ENCODE data around the gene PALM. TPM values are rescaled to one million over a fixed set of nuclear protein-coding genes. Genes with fewer than 3 reads are reported as not detected.

PALM gene
- 17.6 TPM for polyA plus RNA-seq (2013)

DNA sequence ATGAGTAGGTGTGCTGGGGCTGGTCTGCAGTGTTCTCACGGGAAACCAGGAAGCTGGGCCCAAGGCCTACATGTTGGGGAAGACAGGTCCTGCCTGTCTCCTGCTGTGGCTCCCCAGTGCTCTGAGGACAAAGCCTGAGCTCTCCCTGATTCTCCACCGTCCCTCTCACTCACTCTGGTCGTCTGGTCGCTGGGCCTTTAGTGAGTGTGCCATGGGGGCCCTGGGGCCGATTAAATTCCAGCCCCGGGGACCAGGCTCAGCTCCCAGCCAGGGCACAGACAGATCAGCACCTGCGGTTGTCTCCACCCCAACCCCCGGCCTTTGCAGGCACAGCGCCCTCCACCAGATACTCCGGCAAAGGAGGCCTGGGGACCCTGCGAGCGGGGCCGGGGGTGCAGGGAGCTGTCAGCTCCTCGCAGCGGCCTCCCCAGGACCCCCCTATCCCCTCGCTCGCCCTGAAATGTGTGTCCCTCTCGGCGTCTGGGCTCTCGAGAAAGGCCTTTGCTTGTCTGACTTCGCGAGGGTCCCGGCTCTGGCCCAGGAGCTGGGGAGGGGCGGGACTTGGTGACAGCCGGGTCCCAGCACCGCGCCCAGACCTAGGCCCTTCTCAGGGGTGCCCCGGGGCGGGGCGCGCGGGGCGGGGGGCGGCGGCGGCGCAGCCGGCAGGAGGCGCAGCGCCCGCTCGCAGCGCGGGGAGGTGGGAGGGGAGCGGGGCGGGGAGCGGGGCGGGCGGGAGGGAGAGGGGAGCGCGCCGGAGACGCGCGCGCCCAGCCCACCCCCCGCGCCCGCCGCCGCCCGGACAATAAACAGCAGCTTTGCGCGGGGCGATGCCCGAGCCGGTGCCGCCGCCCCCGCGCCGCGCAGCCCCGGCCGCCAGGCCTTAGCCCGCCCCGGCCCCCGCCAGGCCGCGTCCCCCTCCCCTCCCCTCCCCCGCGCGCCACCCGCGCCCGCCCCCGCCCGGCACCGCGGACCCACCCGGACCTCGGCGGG is at the start of gene PALM:
PALM (plus strand) TSS at position 782 of the 990 bp plus-strand sequence. CDS start 212 bp downstream, outside the sequence.
- H3K4me1 ChIP-seq (ENCODE audit: control extremely low read depth in 1 of 4, control insufficient read depth in 4 of 4, insufficient read depth in 4 of 4, low read length in 3 of 4) = peaks cover 0 to 25% (median 24%) of the 10 kb centered on the region in 4 experiments
- no peaks in the 10 kb centered on the region for H3K36me3 ChIP-seq (ENCODE audit: control insufficient read depth in 4 of 4, insufficient read depth in 4 of 4, low read length in 3 of 4)
- WGBS (ENCODE audit: insufficient coverage) = 36% methylated on average over 23 of the region's 93 CpGs
- H3K27ac ChIP-seq (ENCODE audit: insufficient read depth in 1 of 2, low read depth in 1 of 2, low read length in 2 of 2, poor library complexity in 1 of 2, severe bottlenecking in 2 of 2) = no peak within 1 kb of the TSS
- CTCF ChIA-PET = interaction anchor here (0.8 to 1.8 kb wide), 19 partner anchors 7 to 124 kb away, joined by 3 to 8 read pairs (median 4); no protein-coding TSS in a partner anchor
- peaks cover 0 to 2% (median 0%) of the 10 kb centered on the region in 5 experiments for H3K9me3 ChIP-seq (ENCODE audit: control extremely low read depth in 1 of 5, control insufficient read depth in 4 of 5, insufficient read depth in 2 of 5, low read depth in 1 of 5, low read length in 4 of 5)
- POLR2A ChIA-PET = no interaction called here
- no peaks in the 10 kb centered on the region for H3K27me3 ChIP-seq (replicated peaks in 2 of 5; ENCODE audit: control insufficient read depth in 4 of 5, insufficient read depth in 5 of 5, low read length in 4 of 5)
- DNase-seq = peak in 2 of 3 donors; percentile 50 to 59
- peak within 1 kb of the TSS; percentile 43 to 74 (median 67) for H3K4me3 ChIP-seq (ENCODE audit: control insufficient read depth in 1 of 7, extremely low read depth in 1 of 7, insufficient read depth in 4 of 7, low read depth in 2 of 7, low read length in 6 of 7)

- WGBS (ENCODE audit: insufficient coverage) = 34% methylated on average over 16 of the region's 20 CpGs
Observed at GRCh38 chr19:660793-661426, 47.8 kb upstream of the PALM start.

GRCh38 chr19:661427-662196 is 47.1 kb upstream of the PALM start:
- peak overlapping the region; percentile 50 to 81 for H3K27ac ChIP-seq (ENCODE audit: insufficient read depth in 1 of 2, low read depth in 1 of 2, low read length in 2 of 2, poor library complexity in 1 of 2, severe bottlenecking in 2 of 2)
- CTCF ChIA-PET = interaction anchor here (1.2 to 1.7 kb wide), 2 partner anchors 14 to 77 kb away, joined by 4 to 5 read pairs; no protein-coding TSS in a partner anchor
- H3K36me3 ChIP-seq (ENCODE audit: control insufficient read depth in 4 of 4, insufficient read depth in 4 of 4, low read length in 3 of 4) = peaks cover 0 to 34% (median 10%) of the 10 kb centered on the region in 4 experiments
- H3K9me3 ChIP-seq (ENCODE audit: control extremely low read depth in 1 of 5, control insufficient read depth in 4 of 5, insufficient read depth in 2 of 5, low read depth in 1 of 5, low read length in 4 of 5) = no peaks in the 10 kb centered on the region
- 4% methylated on average over 30 of the region's 31 CpGs for WGBS (ENCODE audit: insufficient coverage)
- peaks cover 0 to 58% (median 43%) of the 10 kb centered on the region in 4 experiments for H3K4me1 ChIP-seq (ENCODE audit: control extremely low read depth in 1 of 4, control insufficient read depth in 4 of 4, insufficient read depth in 4 of 4, low read length in 3 of 4)
- DNase-seq = peak; percentile 50 to 72 (median 68)
- peak overlapping the region; percentile 20 to 89 (median 84) for H3K4me3 ChIP-seq (ENCODE audit: control insufficient read depth in 1 of 7, extremely low read depth in 1 of 7, insufficient read depth in 4 of 7, low read depth in 2 of 7, low read length in 6 of 7)
- H3K27me3 ChIP-seq (replicated peaks in 2 of 5; ENCODE audit: control insufficient read depth in 4 of 5, insufficient read depth in 5 of 5, low read length in 4 of 5) = no peaks in the 10 kb centered on the region
- POLR2A ChIA-PET = interaction anchor here (0.6 kb wide), 1 partner anchor 10 kb away, joined by 3 read pairs; no protein-coding TSS in a partner anchor

More at GRCh38 chr19:660793-661426, 47.8 kb upstream of the PALM start:
- H3K27ac ChIP-seq (ENCODE audit: insufficient read depth in 1 of 2, low read depth in 1 of 2, low read length in 2 of 2, poor library complexity in 1 of 2, severe bottlenecking in 2 of 2) = peak overlapping the region; percentile 50 to 81
- H3K9me3 ChIP-seq (ENCODE audit: control extremely low read depth in 1 of 5, control insufficient read depth in 4 of 5, insufficient read depth in 2 of 5, low read depth in 1 of 5, low read length in 4 of 5) = no peaks in the 10 kb centered on the region
- peaks cover 0 to 37% (median 10%) of the 10 kb centered on the region in 4 experiments for H3K36me3 ChIP-seq (ENCODE audit: control insufficient read depth in 4 of 4, insufficient read depth in 4 of 4, low read length in 3 of 4)
- H3K27me3 ChIP-seq (replicated peaks in 2 of 5; ENCODE audit: control insufficient read depth in 4 of 5, insufficient read depth in 5 of 5, low read length in 4 of 5) = no peaks in the 10 kb centered on the region
- CTCF ChIA-PET = interaction anchor here (0.9 to 1.9 kb wide), 4 partner anchors 14 to 77 kb away, joined by 3 to 5 read pairs (median 4); no protein-coding TSS in a partner anchor
- peak overlapping the region in 6 of 7 experiments; percentile 20 to 89 (median 86) for H3K4me3 ChIP-seq (ENCODE audit: control insufficient read depth in 1 of 7, extremely low read depth in 1 of 7, insufficient read depth in 4 of 7, low read depth in 2 of 7, low read length in 6 of 7)
- peaks cover 0 to 58% (median 44%) of the 10 kb centered on the region in 4 experiments for H3K4me1 ChIP-seq (ENCODE audit: control extremely low read depth in 1 of 4, control insufficient read depth in 4 of 4, insufficient read depth in 4 of 4, low read length in 3 of 4)
- no peak for DNase-seq
- POLR2A ChIA-PET = no interaction called here

DNA sequence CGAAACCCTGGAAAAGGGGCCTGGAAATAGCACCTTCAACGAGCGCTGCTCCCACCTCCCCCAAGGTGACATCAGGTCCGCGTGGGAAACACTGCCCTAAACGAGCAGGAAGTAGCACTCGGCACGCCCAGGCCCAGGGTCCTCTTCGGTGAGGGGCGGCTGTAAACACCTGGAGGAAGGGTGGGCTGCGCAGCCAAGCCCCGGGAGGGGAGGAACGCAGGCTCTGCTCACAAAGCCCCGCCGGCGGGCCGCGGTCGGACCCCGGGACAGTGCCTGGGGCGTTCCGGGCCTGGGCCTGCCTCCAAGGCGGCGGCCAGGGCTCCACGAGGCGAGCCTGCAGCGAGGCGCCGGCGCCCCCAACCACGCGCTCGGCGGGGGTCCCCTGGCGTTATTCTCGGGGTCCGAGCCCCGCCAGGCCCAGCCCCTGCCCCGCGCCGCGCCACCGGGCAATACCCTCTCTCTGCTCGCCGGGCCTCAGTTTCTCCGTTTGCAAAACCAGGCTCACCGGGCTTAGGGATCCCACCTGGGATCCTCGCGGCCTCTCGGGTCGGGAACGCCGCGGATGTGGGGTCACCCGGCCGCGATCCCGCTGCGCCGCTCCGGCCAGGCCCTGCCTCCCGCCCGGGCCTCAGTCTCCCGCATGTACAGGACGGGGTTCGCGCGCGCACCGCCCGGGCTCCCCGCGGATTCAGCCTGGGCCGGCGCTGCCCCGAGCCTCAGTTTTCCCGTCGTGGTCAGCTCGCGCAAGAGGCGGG is 46.4 kb upstream of the PALM start:
- Histone ChIP-seq H3K4me3 (ENCODE audit: control insufficient read depth in 1 of 7, extremely low read depth in 1 of 7, insufficient read depth in 4 of 7, low read depth in 2 of 7, low read length in 6 of 7) (peak overlapping the region; percentile 20 to 89 (median 84)), H3K4me1 (ENCODE audit: control extremely low read depth in 1 of 4, control insufficient read depth in 4 of 4, insufficient read depth in 4 of 4, low read length in 3 of 4) (peaks cover 0 to 58% (median 43%) of the 10 kb centered on the region in 4 experiments), H3K27me3 (replicated peaks in 2 of 5; ENCODE audit: control insufficient read depth in 4 of 5, insufficient read depth in 5 of 5, low read length in 4 of 5) (no peaks in the 10 kb centered on the region), H3K36me3 (ENCODE audit: control insufficient read depth in 4 of 4, insufficient read depth in 4 of 4, low read length in 3 of 4) (peaks cover 0 to 26% (median 5%) of the 10 kb centered on the region in 4 experiments), H3K27ac (ENCODE audit: insufficient read depth in 1 of 2, low read depth in 1 of 2, low read length in 2 of 2, poor library complexity in 1 of 2, severe bottlenecking in 2 of 2) (peak overlapping the region; percentile 40 to 81), H3K9me3 (ENCODE audit: control extremely low read depth in 1 of 5, control insufficient read depth in 4 of 5, insufficient read depth in 2 of 5, low read depth in 1 of 5, low read length in 4 of 5) (peaks cover 0 to 1% (median 0%) of the 10 kb centered on the region in 5 experiments)
- ChIA-PET CTCF (interaction anchor here (1.3 kb wide), 1 partner anchor 37 kb away, joined by 3 read pairs; no protein-coding TSS in a partner anchor), POLR2A (interaction anchor here (0.6 to 1.5 kb wide), 3 partner anchors 10 to 37 kb away, joined by 3 to 4 read pairs (median 3); no protein-coding TSS in a partner anchor)
- DNase-seq = peak; percentile 38 to 74 (median 68)
- WGBS (ENCODE audit: insufficient coverage) = under 1% methylated on average over 80 of the region's 81 CpGs

- peak; percentile 83 to 90 (median 88) for DNase-seq
- Histone ChIP-seq H3K27me3 (replicated peaks in 2 of 5; ENCODE audit: control insufficient read depth in 4 of 5, insufficient read depth in 5 of 5, low read length in 4 of 5) (no peaks in the 10 kb centered on the region), H3K4me1 (ENCODE audit: control extremely low read depth in 1 of 4, control insufficient read depth in 4 of 4, insufficient read depth in 4 of 4, low read length in 3 of 4) (peaks cover 0 to 58% (median 45%) of the 10 kb centered on the region in 4 experiments), H3K36me3 (ENCODE audit: control insufficient read depth in 4 of 4, insufficient read depth in 4 of 4, low read length in 3 of 4) (peaks cover 0 to 20% (median 2%) of the 10 kb centered on the region in 4 experiments), H3K9me3 (ENCODE audit: control extremely low read depth in 1 of 5, control insufficient read depth in 4 of 5, insufficient read depth in 2 of 5, low read depth in 1 of 5, low read length in 4 of 5) (peaks cover 0 to 5% (median 0%) of the 10 kb centered on the region in 5 experiments), H3K4me3 (ENCODE audit: control insufficient read depth in 1 of 7, extremely low read depth in 1 of 7, insufficient read depth in 4 of 7, low read depth in 2 of 7, low read length in 6 of 7) (peak within 1 kb of the TSS; percentile 58 to 89 (median 84)), H3K27ac (ENCODE audit: insufficient read depth in 1 of 2, low read depth in 1 of 2, low read length in 2 of 2, poor library complexity in 1 of 2, severe bottlenecking in 2 of 2) (peak within 1 kb of the TSS; percentile 40 to 81)
- ChIA-PET CTCF (interaction anchor here (1.0 to 1.5 kb wide), 3 partner anchors 10 to 71 kb away, joined by 3 to 4 read pairs (median 3); no protein-coding TSS in a partner anchor), POLR2A (interaction anchor here (0.8 to 1.5 kb wide), 2 partner anchors 15 to 36 kb away, joined by 3 to 4 read pairs; no protein-coding TSS in a partner anchor)
- WGBS (ENCODE audit: insufficient coverage) = under 1% methylated on average over 83 of the region's 97 CpGs
Observed at GRCh38 chr19:662962-663681, 45.6 kb upstream of the PALM start, which contains the start of gene RNF126. Gene RNF126 (minus strand): TSS chr19:663214. CDS start chr19:663121, 93 bp downstream.
